Lower leg skin (tissue), 3 donors: ENCODE measurements around the gene TRIM7.

ENCODE experiments used
- POLR2A ChIP-seq, 2 donors: fragments of 450-650 bp; IDR thresholded peaks; one replicate each; pipeline ENCODE4 v1.6.1; 2016 to 2017; ENCODE audit warnings: antibody characterized with exemption in 2 of 2, mild to moderate bottlenecking in 1 of 2, moderate library complexity in 1 of 2
- TF ChIP-seq, protein P1 (sequence below), 3 donors: fragments of 450-650 bp; IDR thresholded peaks; one replicate each; pipeline ENCODE4 v1.5.1; 2016; ENCODE audit warnings: antibody characterized with exemption in 3 of 3, mild to moderate bottlenecking in 3 of 3, moderate library complexity in 2 of 3

GRCh38 chr5:181158869-181159268, 46.1 kb downstream of the TRIM7 start:
- TF ChIP-seq, protein P1, sequence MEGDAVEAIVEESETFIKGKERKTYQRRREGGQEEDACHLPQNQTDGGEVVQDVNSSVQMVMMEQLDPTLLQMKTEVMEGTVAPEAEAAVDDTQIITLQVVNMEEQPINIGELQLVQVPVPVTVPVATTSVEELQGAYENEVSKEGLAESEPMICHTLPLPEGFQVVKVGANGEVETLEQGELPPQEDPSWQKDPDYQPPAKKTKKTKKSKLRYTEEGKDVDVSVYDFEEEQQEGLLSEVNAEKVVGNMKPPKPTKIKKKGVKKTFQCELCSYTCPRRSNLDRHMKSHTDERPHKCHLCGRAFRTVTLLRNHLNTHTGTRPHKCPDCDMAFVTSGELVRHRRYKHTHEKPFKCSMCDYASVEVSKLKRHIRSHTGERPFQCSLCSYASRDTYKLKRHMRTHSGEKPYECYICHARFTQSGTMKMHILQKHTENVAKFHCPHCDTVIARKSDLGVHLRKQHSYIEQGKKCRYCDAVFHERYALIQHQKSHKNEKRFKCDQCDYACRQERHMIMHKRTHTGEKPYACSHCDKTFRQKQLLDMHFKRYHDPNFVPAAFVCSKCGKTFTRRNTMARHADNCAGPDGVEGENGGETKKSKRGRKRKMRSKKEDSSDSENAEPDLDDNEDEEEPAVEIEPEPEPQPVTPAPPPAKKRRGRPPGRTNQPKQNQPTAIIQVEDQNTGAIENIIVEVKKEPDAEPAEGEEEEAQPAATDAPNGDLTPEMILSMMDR (IDR thresholded peaks at IDR 0.05) = no peak
- TF ChIP-seq POLR2A (IDR thresholded peaks at IDR 0.05) = no peak
